ENCODE data around the gene DMXL1. TPM values are rescaled to one million over a fixed set of nuclear protein-coding genes. Genes with fewer than 3 reads are reported as not detected.

DMXL1 gene, protein sequence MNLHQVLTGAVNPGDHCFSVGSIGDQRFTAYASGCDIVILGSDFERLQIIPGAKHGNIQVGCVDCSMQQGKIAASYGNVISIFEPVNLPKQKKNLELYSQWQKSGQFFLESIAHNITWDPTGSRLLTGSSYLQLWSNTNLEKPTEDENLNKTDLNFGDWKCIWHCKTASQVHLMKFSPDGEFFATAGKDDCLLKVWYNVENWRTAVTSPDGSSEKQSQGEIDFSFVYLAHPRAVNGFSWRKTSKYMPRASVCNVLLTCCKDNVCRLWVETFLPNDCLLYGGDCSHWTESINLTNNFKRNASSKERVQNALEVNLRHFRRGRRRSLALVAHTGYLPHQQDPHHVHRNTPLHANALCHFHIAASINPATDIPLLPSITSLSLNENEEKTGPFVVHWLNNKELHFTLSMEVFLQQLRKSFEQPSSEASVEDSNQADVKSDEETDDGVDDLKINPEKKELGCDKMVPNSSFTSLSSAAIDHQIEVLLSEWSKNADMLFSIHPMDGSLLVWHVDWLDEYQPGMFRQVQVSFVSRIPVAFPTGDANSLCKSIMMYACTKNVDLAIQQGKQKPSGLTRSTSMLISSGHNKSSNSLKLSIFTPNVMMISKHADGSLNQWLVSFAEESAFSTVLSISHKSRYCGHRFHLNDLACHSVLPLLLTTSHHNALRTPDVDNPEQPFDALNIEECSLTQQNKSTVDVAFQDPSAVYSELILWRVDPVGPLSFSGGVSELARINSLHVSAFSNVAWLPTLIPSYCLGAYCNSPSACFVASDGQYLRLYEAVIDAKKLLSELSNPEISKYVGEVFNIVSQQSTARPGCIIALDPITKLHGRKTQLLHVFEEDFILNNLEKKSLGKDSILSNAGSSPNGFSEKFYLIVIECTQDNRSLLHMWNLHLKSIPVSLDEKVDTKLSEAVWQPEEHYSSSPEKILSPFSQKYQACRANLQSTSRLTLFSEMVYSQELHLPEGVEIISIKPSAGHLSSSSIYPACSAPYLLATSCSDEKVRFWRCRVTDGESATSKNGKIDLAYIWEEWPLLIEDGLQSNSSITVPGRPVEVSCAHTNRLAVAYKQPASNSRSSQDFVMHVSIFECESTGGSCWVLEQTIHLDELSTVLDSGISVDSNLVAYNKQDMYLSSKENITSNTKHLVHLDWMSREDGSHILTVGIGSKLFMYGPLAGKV (N-terminal part only)
- 11.2 TPM for polyA plus RNA-seq (2013, experiment 1 of 2)
- polyA plus RNA-seq (2013, experiment 2 of 2) = 12.4 TPM

DNA sequence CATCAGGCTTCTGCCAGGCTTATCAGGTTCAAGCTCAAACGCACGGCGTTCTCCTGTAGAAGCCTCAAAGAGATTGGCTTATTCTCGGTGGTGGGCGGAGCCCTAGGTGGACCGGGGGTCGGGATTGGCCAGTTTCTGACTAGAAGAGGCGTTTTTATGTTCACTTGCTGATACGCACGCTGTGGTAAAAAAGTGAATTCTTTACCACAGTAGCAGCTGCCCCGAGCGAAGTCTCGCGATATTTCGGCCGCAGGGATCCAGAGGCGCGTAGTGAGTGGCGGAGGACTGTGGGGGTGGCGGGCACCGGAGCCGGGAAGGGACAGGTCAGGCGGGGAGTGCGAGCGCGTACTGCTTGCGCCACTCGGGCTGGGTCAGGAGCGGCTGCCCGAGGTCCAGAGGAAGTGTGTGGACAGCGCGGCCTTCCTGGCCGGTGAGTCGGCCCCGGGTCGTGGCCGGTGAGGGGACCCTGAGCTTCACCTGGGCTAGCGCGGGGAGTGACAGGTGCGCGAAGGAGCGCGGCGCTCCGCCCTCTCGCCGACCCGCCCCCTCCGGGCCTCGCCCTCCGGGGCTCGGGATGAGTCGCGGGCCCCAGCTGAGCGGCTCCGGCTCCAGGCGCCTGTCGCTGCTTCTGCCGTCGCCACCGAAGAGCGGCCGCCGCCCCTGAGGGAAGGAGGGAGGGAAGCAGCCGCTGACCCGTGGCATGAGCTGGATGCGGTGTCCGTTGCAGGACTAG, at the start of gene DMXL1:
Gene DMXL1 (plus strand): TSS at position 260 of the 733 bp plus-strand sequence. CDS start 483 bp downstream, outside the sequence.
- Histone ChIP-seq H2AK5ac (ENCODE audit: low read length) (no peak within 1 kb of the TSS), H3K27ac (ENCODE audit: low read depth, low read length) (peak within 1 kb of the TSS; percentile 34)
- WGBS (ENCODE audit: extremely low coverage, insufficient coverage, low lambda C conversion rate) = no CpG with 5 or more reads among the region's 68 CpGs

DNA sequence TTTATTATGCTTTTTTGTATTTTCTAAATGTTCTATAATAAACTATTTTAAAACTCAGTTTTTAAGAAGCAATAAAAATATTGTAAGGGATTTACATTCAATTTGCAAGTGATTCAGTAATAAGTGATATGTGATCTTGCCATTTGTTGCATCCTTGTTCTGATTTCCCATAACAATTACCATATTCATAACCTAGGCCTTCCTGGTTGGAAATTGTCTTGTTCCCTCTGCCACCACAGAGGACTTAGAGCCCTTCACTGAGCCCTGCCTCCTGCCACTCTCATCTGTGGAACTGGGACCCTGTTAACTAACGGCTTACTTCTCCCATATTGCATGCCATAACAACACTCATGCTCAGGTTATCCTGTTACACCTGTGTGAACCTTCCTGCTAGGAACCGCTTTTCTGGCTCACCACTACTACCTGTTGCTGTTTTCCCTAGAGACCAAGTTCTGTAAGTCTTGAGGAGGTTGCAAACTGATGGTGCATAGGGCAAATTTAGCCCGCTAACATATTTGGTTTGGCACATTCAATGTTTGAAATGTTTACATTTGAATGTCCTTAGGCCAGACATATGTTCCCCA, 49.6 kb upstream of the DMXL1 start:
- no peaks in the 10 kb centered on the region for H3K79me2 ChIP-seq (ENCODE audit: control insufficient read depth, insufficient read depth, low read length)
- H3K23ac ChIP-seq (ENCODE audit: low read length) = no peak overlapping the region
- no peak overlapping the region for H3K4me3 ChIP-seq (ENCODE audit: low read length)
- H3K56ac ChIP-seq (ENCODE audit: low read length) = no peak overlapping the region
- H3K9ac ChIP-seq (ENCODE audit: low read length) = no peak overlapping the region
- no peak overlapping the region for H3K27ac ChIP-seq (ENCODE audit: low read depth, low read length)
- no peak overlapping the region for H2BK5ac ChIP-seq (ENCODE audit: low read length)
- H2AK5ac ChIP-seq (ENCODE audit: low read length) = no peak overlapping the region
- no peaks in the 10 kb centered on the region for H3K36me3 ChIP-seq (ENCODE audit: control insufficient read depth, insufficient read depth, low read length)
- no peak overlapping the region for H4K5ac ChIP-seq (ENCODE audit: low read length)
- H3K4me1 ChIP-seq (ENCODE audit: control insufficient read depth, low read depth, low read length) = no peaks in the 10 kb centered on the region
- H3K18ac ChIP-seq (ENCODE audit: low read length) = no peak overlapping the region
- H3K79me1 ChIP-seq (ENCODE audit: low read length) = no peaks in the 10 kb centered on the region
- H4K8ac ChIP-seq (ENCODE audit: low read depth, low read length) = no peak overlapping the region
- WGBS (ENCODE audit: extremely low coverage, insufficient coverage, low lambda C conversion rate) = no CpG with 5 or more reads among the region's 3 CpGs
- H3K27me3 ChIP-seq (ENCODE audit: insufficient read depth, low read length, poor library complexity) = no peaks in the 10 kb centered on the region
- H2BK120ac ChIP-seq (ENCODE audit: low read depth, low read length) = no peak overlapping the region
- no peak overlapping the region for H3K4ac ChIP-seq (ENCODE audit: low read depth, low read length)
- H3K4me2 ChIP-seq (ENCODE audit: low read length) = no peak overlapping the region
- no peak for DNase-seq
- H2BK15ac ChIP-seq (replicated peaks; ENCODE audit: low read depth) = no peak overlapping the region

More for the DNA sequence above, at the start of gene DMXL1:
- DNase-seq = peak; percentile 100
- peak within 1 kb of the TSS; percentile 82 for H3K4me3 ChIP-seq (ENCODE audit: low read length)
- H3K36me3 ChIP-seq (ENCODE audit: control insufficient read depth, insufficient read depth, low read length) = no peaks in the 10 kb centered on the region
- no peaks in the 10 kb centered on the region for H3K4me1 ChIP-seq (ENCODE audit: control insufficient read depth, low read depth, low read length)
- no peak within 1 kb of the TSS for H4K5ac ChIP-seq (ENCODE audit: low read length)
- H4K8ac ChIP-seq (ENCODE audit: low read depth, low read length) = no peak within 1 kb of the TSS
- no peaks in the 10 kb centered on the region for H3K27me3 ChIP-seq (ENCODE audit: insufficient read depth, low read length, poor library complexity)
- H3K79me2 ChIP-seq (ENCODE audit: control insufficient read depth, insufficient read depth, low read length) = peaks cover 19% of the 10 kb centered on the region
- H2BK15ac ChIP-seq (replicated peaks; ENCODE audit: low read depth) = no peak within 1 kb of the TSS
- peak within 1 kb of the TSS; percentile 17 for H3K4ac ChIP-seq (ENCODE audit: low read depth, low read length)
- H3K23ac ChIP-seq (ENCODE audit: low read length) = peak within 1 kb of the TSS; percentile 59
- peaks cover 1% of the 10 kb centered on the region for H3K79me1 ChIP-seq (ENCODE audit: low read length)
- peak within 1 kb of the TSS; percentile 35 for H2BK5ac ChIP-seq (ENCODE audit: low read length)
- H3K9ac ChIP-seq (ENCODE audit: low read length) = peak within 1 kb of the TSS; percentile 88
- peak within 1 kb of the TSS; percentile 96 for H3K56ac ChIP-seq (ENCODE audit: low read length)
- no peak within 1 kb of the TSS for H2BK120ac ChIP-seq (ENCODE audit: low read depth, low read length)
- H3K4me2 ChIP-seq (ENCODE audit: low read length) = peak within 1 kb of the TSS; percentile 75
- peak within 1 kb of the TSS; percentile 10 for H3K18ac ChIP-seq (ENCODE audit: low read length)

DNA sequence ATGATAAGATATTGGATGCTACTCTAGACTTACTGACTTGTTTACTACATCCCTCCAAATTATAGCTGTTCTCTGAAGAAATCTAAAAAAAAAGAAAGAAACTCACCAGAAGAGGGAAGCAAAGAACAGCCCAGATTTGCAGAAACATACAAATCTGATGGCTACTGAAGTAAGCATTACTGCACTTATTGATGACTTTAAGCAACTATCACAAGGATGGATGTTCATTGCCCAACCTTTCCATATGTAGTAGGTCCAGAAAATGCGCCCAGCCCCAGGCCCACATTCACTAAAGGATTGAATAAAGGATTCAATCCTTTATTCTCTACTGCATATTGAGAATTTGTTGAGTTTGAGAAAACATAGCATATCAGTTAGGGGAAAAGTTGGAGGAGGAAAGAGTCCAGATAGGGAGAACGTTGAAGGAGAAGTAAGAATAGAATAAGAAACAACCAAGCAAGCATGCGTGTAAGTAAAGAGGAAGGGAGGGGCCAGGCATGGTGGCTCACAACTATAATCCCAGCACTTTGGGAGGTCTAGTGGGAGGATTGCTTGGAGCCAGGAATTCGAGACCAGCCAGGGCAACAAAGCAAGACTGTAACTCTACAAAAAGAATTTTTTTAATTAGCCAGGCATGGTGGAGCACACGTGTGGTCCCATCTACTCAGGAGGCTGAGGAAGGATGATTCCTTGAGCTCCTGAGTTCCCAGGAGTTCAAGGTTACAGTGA, 48.7 kb upstream of the DMXL1 start:
- no peak overlapping the region for H3K4ac ChIP-seq (ENCODE audit: low read depth, low read length)
- no peak overlapping the region for H4K8ac ChIP-seq (ENCODE audit: low read depth, low read length)
- DNase-seq = peak; percentile 51
- H4K5ac ChIP-seq (ENCODE audit: low read length) = no peak overlapping the region
- H2AK5ac ChIP-seq (ENCODE audit: low read length) = no peak overlapping the region
- no peak overlapping the region for H3K23ac ChIP-seq (ENCODE audit: low read length)
- no peaks in the 10 kb centered on the region for H3K79me1 ChIP-seq (ENCODE audit: low read length)
- no peak overlapping the region for H3K56ac ChIP-seq (ENCODE audit: low read length)
- H3K4me2 ChIP-seq (ENCODE audit: low read length) = no peak overlapping the region
- no peak overlapping the region for H3K9ac ChIP-seq (ENCODE audit: low read length)
- no peak overlapping the region for H2BK5ac ChIP-seq (ENCODE audit: low read length)
- no peak overlapping the region for H3K27ac ChIP-seq (ENCODE audit: low read depth, low read length)
- no peak overlapping the region for H3K4me3 ChIP-seq (ENCODE audit: low read length)
- H3K18ac ChIP-seq (ENCODE audit: low read length) = no peak overlapping the region
- no peaks in the 10 kb centered on the region for H3K4me1 ChIP-seq (ENCODE audit: control insufficient read depth, low read depth, low read length)
- no peak overlapping the region for H2BK120ac ChIP-seq (ENCODE audit: low read depth, low read length)
- H3K27me3 ChIP-seq (ENCODE audit: insufficient read depth, low read length, poor library complexity) = no peaks in the 10 kb centered on the region
- WGBS (ENCODE audit: extremely low coverage, insufficient coverage, low lambda C conversion rate) = no CpG with 5 or more reads among the region's 5 CpGs
- H2BK15ac ChIP-seq (replicated peaks; ENCODE audit: low read depth) = no peak overlapping the region
- no peaks in the 10 kb centered on the region for H3K79me2 ChIP-seq (ENCODE audit: control insufficient read depth, insufficient read depth, low read length)
- H3K36me3 ChIP-seq (ENCODE audit: control insufficient read depth, insufficient read depth, low read length) = no peaks in the 10 kb centered on the region

DNA sequence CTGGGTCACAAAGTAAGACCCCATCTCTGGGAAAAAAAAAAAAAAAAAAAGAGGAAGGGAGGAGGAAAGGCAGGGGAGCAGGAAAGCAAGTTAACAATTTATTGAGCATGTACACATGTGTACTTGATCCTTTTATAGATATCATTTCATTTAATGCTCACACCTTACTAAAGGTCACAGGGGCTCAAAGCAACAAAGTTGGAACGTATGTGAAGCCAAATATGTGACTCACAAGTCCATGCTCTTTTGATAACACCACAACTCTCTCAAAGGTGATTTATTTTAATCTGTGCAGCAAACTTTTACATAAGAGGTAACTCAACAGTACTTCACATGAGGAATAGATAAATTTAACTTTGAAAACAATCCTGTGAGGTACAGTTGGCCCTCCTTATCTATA, 48.1 kb upstream of the DMXL1 start:
- H4K8ac ChIP-seq (ENCODE audit: low read depth, low read length) = no peak overlapping the region
- no peak overlapping the region for H2AK5ac ChIP-seq (ENCODE audit: low read length)
- no peaks in the 10 kb centered on the region for H3K79me2 ChIP-seq (ENCODE audit: control insufficient read depth, insufficient read depth, low read length)
- no peak overlapping the region for H3K4me2 ChIP-seq (ENCODE audit: low read length)
- H3K27me3 ChIP-seq (ENCODE audit: insufficient read depth, low read length, poor library complexity) = no peaks in the 10 kb centered on the region
- no peak overlapping the region for H3K27ac ChIP-seq (ENCODE audit: low read depth, low read length)
- DNase-seq = no peak
- H3K18ac ChIP-seq (ENCODE audit: low read length) = no peak overlapping the region
- WGBS (ENCODE audit: extremely low coverage, insufficient coverage, low lambda C conversion rate) = no CpG with 5 or more reads among the region's 1 CpG
- no peak overlapping the region for H3K9ac ChIP-seq (ENCODE audit: low read length)
- no peak overlapping the region for H3K23ac ChIP-seq (ENCODE audit: low read length)
- H3K56ac ChIP-seq (ENCODE audit: low read length) = no peak overlapping the region
- H2BK5ac ChIP-seq (ENCODE audit: low read length) = no peak overlapping the region
- no peaks in the 10 kb centered on the region for H3K36me3 ChIP-seq (ENCODE audit: control insufficient read depth, insufficient read depth, low read length)
- no peaks in the 10 kb centered on the region for H3K79me1 ChIP-seq (ENCODE audit: low read length)
- no peak overlapping the region for H2BK120ac ChIP-seq (ENCODE audit: low read depth, low read length)
- H3K4me3 ChIP-seq (ENCODE audit: low read length) = no peak overlapping the region
- H4K5ac ChIP-seq (ENCODE audit: low read length) = no peak overlapping the region
- H2BK15ac ChIP-seq (replicated peaks; ENCODE audit: low read depth) = no peak overlapping the region
- H3K4me1 ChIP-seq (ENCODE audit: control insufficient read depth, low read depth, low read length) = no peaks in the 10 kb centered on the region
- no peak overlapping the region for H3K4ac ChIP-seq (ENCODE audit: low read depth, low read length)

All from mesendoderm (in vitro differentiated cells).